Gastrocnemius medialis (tissue), 4 donors: ENCODE measurements around the gene CPA4. TPM values are rescaled to one million over a fixed set of nuclear protein-coding genes. Genes with fewer than 3 reads are reported as not detected.

Source experiments
- ATAC-seq, 2 donors: fragments of 150-250 bp; one replicate each; pipeline ENCODE4 v1.9.1; 2016
- DNase-seq, 2 donors: peaks; one replicate each; pipeline ENCODE4 v3.0.0-alpha.2; 2019
- H3K27ac ChIP-seq, 4 donors: fragments of 200-600 bp; sonication (generic); 1 replicate in 1 of 4; 2 replicates in 3 of 4; pipeline ENCODE4 v1.5.1; 2016 to 2018; ENCODE audit warnings: mild to moderate bottlenecking in 2 of 4, moderate library complexity in 1 of 4
- H3K27me3 ChIP-seq, 3 donors: fragments of 200-600 bp; sonication (generic) in 2 of 3; 1 replicate in 1 of 3; 2 replicates in 2 of 3; pipeline versions ENCODE4 v1.5.1 to v1.6.0; 2016 to 2019; ENCODE audit warnings: mild to moderate bottlenecking in 1 of 3, moderate library complexity in 1 of 3
- H3K36me3 ChIP-seq, 2 donors: fragments of 200-600 bp; sonication (generic) in 1 of 2; one replicate each; pipeline ENCODE4 v1.5.1; 2017 to 2018
- H3K4me1 ChIP-seq, 2 donors: fragments of 200-600 bp; sonication (generic) in 1 of 2; one replicate each; pipeline ENCODE4 v1.5.1; 2016 to 2017; ENCODE audit warnings: mild to moderate bottlenecking in 2 of 2
- H3K4me3 ChIP-seq, 4 donors: fragments of 200-600 bp; sonication (generic) in 3 of 4; 1 replicate in 1 of 4; 2 replicates in 3 of 4; pipeline ENCODE4 v1.5.1; 2016 to 2019; ENCODE audit warnings: mild to moderate bottlenecking in 2 of 4
- H3K9me3 ChIP-seq, 3 donors: fragments of 200-600 bp; sonication (generic) in 2 of 3; 1 replicate in 1 of 3; 2 replicates in 2 of 3; pipeline ENCODE4 v1.5.1; 2016 to 2019
- CTCF ChIP-seq, 5 experiments: fragments of 450-650 bp in 3 of 5; fragments of 200-600 bp in 2 of 5; sonication (generic) in 2 of 5; IDR thresholded peaks in 4 of 5; conservative IDR thresholded peaks in 1 of 5; 1 replicate in 4 of 5; 2 replicates in 1 of 5; pipeline ENCODE4 v1.5.1; 2016 to 2019; ENCODE audit warnings: antibody characterized with exemption in 5 of 5, mild to moderate bottlenecking in 3 of 5, moderate library complexity in 3 of 5
- POLR2A ChIP-seq, 2 donors: fragments of 450-650 bp; IDR thresholded peaks; one replicate each; pipeline ENCODE4 v1.6.1; 2017; ENCODE audit warnings: antibody characterized with exemption in 2 of 2, mild to moderate bottlenecking in 2 of 2, moderate library complexity in 2 of 2
- in situ Hi-C, 4 donors: fragments of 200-750 bp; cut with MboI; loops; one replicate each; pipeline versions ENCODE4 v1.15.0 to v1.8.0; 2017; ENCODE audit warnings: low sequenced_read_pairs in 4 of 4
- intact Hi-C: fragments of 100-400 bp; cut with DNase I; formaldehyde crosslinking; loops from one replicate; pipeline ENCODE4 v1.15.1; 2023; ENCODE audit warnings: low total_unique reads
- total RNA-seq, 4 donors: library from RNA; depleted of rRNA; stranded (reverse); fragments of >200 nt; gene quantifications; one replicate each; pipeline versions ENCODE4 v1.1.0 to v1.2.3, GENCODE V29; 2016

Gene CPA4
- total RNA-seq, 4 donors from 2014 or later: not detected

- H3K4me3 ChIP-seq: no peak overlapping the region
- H3K36me3 ChIP-seq: no peaks in the 10 kb centered on the region
- no peaks in the 10 kb centered on the region for H3K9me3 ChIP-seq
- intact Hi-C loops (no loop called here), in situ Hi-C loops (no loop called here)
- peak in 1 of 2 donors; percentile 60 for ATAC-seq
- DNase-seq: no peak
- H3K27ac ChIP-seq: no peak overlapping the region
- no peak for TF ChIP-seq CTCF (IDR thresholded peaks at IDR 0.05 in 4 of 5, conservative IDR thresholded peaks at IDR 0.05 in 1 of 5)
- no peak for TF ChIP-seq POLR2A (IDR thresholded peaks at IDR 0.05)
- peaks cover 0 to 13% (median 9%) of the 10 kb centered on the region in 3 donors for H3K27me3 ChIP-seq
- H3K4me1 ChIP-seq: no peaks in the 10 kb centered on the region
Observed at GRCh38 chr7:130281260-130281659, 11.7 kb upstream of the CPA4 start.

DNA sequence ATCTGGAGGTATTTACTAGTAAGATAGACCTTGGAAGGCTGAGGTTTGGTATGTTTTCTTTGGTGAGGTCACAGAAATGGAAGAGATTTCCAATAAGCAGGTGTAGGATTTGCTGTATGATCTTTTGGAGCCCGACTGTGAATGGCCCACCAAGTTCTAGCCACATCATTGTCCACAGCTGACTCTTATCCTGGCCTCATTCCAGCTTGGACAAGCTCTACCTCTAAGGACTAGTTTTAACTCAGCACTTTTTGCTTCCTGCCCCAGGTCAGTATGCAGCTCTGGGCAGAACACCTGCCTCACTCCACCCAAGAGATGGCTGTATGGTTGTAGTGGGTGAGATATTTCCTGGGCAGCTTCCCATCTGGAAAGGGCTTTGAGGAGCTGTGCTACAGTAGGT, 6.1 kb upstream of the CPA4 start:
- TF ChIP-seq CTCF (IDR thresholded peaks at IDR 0.05 in 4 of 5, conservative IDR thresholded peaks at IDR 0.05 in 1 of 5) (no peak), POLR2A (IDR thresholded peaks at IDR 0.05) (no peak)
- ATAC-seq: no peak
- DNase-seq: no peak
- Histone ChIP-seq H3K36me3 (no peaks in the 10 kb centered on the region), H3K27me3 (no peaks in the 10 kb centered on the region), H3K27ac (no peak overlapping the region), H3K4me1 (no peaks in the 10 kb centered on the region), H3K9me3 (no peaks in the 10 kb centered on the region), H3K4me3 (no peak overlapping the region)
- intact Hi-C loops (no loop called here), in situ Hi-C loops (no loop called here)

- Histone ChIP-seq H3K9me3 (no peaks in the 10 kb centered on the region), H3K4me3 (no peak overlapping the region), H3K36me3 (no peaks in the 10 kb centered on the region), H3K27ac (no peak overlapping the region), H3K27me3 (no peaks in the 10 kb centered on the region), H3K4me1 (no peaks in the 10 kb centered on the region)
- TF ChIP-seq POLR2A (IDR thresholded peaks at IDR 0.05): no peak
- in situ Hi-C loops: no loop called here
- intact Hi-C loops: no loop called here
- ATAC-seq: no peak
- no peak for DNase-seq
Observed at GRCh38 chr7:130288168-130288567, 4.8 kb upstream of the CPA4 start.

DNA sequence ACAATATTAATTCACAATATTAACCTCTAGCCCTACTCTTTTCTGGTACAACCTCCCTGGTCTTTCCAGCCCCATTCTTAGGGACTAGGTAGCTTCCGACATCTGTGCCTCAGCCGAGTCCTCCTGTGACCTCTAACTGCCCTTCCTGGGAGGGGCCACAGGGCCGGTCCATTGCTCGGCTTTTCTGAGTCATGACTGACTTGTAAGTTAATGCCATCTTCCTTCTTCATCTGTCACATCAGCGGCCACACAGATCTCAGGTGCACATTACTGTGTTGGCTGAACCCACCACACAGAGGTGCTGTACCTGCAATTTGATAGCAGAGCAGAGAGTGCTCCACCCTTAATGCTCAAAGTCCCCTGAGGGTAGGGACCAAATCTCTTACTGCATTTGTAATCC, 4.1 kb upstream of the CPA4 start:
- Histone ChIP-seq H3K4me1 (no peaks in the 10 kb centered on the region), H3K27me3 (no peaks in the 10 kb centered on the region), H3K36me3 (no peaks in the 10 kb centered on the region), H3K4me3 (no peak overlapping the region), H3K27ac (no peak overlapping the region), H3K9me3 (no peaks in the 10 kb centered on the region)
- DNase-seq (no peak), ATAC-seq (no peak)
- intact Hi-C loops: no loop called here
- no peak for TF ChIP-seq POLR2A (IDR thresholded peaks at IDR 0.05)
- no peak for TF ChIP-seq CTCF (IDR thresholded peaks at IDR 0.05 in 4 of 5, conservative IDR thresholded peaks at IDR 0.05 in 1 of 5)
- in situ Hi-C loops: no loop called here

GRCh38 chr7:130289478-130289877, 3.5 kb upstream of the CPA4 start:
- H3K4me3 ChIP-seq: no peak overlapping the region
- no peaks in the 10 kb centered on the region for H3K36me3 ChIP-seq
- DNase-seq: no peak
- H3K27me3 ChIP-seq: no peaks in the 10 kb centered on the region
- intact Hi-C loops: no loop called here
- no peaks in the 10 kb centered on the region for H3K4me1 ChIP-seq
- H3K9me3 ChIP-seq: no peaks in the 10 kb centered on the region
- ATAC-seq: no peak
- TF ChIP-seq CTCF (IDR thresholded peaks at IDR 0.05 in 4 of 5, conservative IDR thresholded peaks at IDR 0.05 in 1 of 5) (no peak), POLR2A (IDR thresholded peaks at IDR 0.05) (no peak)
- in situ Hi-C loops: no loop called here
- no peak overlapping the region for H3K27ac ChIP-seq
